ENCODE results near the gene KRT33B.

GRCh38 chr17:41338961-41339485 lies 30.6 kb downstream of the KRT33B start:
- TF ChIP-seq, protein P1, sequence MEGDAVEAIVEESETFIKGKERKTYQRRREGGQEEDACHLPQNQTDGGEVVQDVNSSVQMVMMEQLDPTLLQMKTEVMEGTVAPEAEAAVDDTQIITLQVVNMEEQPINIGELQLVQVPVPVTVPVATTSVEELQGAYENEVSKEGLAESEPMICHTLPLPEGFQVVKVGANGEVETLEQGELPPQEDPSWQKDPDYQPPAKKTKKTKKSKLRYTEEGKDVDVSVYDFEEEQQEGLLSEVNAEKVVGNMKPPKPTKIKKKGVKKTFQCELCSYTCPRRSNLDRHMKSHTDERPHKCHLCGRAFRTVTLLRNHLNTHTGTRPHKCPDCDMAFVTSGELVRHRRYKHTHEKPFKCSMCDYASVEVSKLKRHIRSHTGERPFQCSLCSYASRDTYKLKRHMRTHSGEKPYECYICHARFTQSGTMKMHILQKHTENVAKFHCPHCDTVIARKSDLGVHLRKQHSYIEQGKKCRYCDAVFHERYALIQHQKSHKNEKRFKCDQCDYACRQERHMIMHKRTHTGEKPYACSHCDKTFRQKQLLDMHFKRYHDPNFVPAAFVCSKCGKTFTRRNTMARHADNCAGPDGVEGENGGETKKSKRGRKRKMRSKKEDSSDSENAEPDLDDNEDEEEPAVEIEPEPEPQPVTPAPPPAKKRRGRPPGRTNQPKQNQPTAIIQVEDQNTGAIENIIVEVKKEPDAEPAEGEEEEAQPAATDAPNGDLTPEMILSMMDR (IDR thresholded peaks at IDR 0.05; ENCODE audit: insufficient read depth, low read depth, low read length) = no peak
- TF ChIP-seq EZH2 (IDR thresholded peaks at IDR 0.05; ENCODE audit: insufficient read depth, low read length) = no peak
